Memory B cell (primary cell): Measurements from ENCODE around the gene RPS23.

ENCODE experiments used
- ATAC-seq: fragments of 150-1000 bp; cut with Tn5 transposase; 2 replicates; pipeline ENCODE4 v1.10.0; 2021; ENCODE audit warnings: low read depth, mild to moderate bottlenecking, moderate library complexity
- DNase-seq, 2 donors: peaks; one replicate each; pipeline ENCODE4 v3.0.0; 2022; ENCODE audit warnings: low spot score in 2 of 2
- H3K27ac Mint-ChIP-seq: one replicate; pipeline ENCODE4 v1.8.0; 2022; ENCODE audit warnings: mild to moderate bottlenecking, moderate library complexity, mixed read lengths
- H3K27me3 Mint-ChIP-seq: one replicate; pipeline ENCODE4 v1.8.0; 2022; ENCODE audit warnings: mixed read lengths
- H3K36me3 Mint-ChIP-seq: one replicate; pipeline ENCODE4 v1.8.0; 2022; ENCODE audit warnings: mild to moderate bottlenecking, mixed read lengths
- H3K4me1 Mint-ChIP-seq: one replicate; pipeline ENCODE4 v1.8.0; 2022; ENCODE audit warnings: mixed read lengths
- H3K4me3 Mint-ChIP-seq: one replicate; pipeline ENCODE4 v1.8.0; 2022; ENCODE audit warnings: mild to moderate bottlenecking, moderate library complexity, mixed read lengths
- H3K9me3 Mint-ChIP-seq: one replicate; pipeline ENCODE4 v1.8.0; 2022; ENCODE audit warnings: mixed read lengths

RPS23 gene

DNA sequence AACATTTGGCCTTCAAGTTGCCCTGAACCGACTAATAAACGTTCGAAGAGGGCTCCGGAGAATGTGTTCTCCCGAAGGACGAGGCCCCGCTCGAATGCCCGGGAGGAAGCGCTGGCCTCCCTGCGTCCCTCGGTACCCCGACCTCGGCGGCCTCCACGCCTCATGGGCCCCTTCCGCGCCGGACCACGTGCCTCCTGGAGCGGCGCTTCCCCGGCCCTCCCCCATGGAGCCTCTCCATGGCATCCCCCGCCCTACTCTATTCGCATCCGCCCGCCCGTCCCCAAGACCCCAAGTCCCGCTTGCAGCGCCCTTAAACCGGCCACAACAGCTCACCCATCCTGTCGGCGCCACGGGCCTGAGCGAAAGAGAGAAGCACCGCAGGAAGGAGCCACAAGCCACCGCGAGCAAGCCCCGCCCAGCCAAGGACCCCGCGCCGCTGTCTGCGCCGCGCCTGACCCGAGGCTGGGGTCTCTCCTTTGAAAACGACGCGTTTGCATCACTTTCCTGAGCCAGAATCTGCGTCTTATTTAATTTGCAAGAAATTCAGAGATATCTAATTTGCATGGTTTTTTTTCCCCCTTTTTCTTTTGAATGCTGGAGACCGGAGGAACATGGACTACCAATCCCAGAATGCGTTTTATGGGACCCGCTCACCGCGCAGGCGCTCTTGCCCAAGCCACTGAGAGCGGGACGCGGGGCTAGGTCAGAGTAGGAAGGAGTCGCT lies at the start of gene RPS23:
Gene RPS23 (minus strand): TSS at position 368 of the 724 bp plus-strand sequence. CDS start 31 bp downstream, at position 337.
- ATAC-seq = peak; percentile 88
- peaks cover 29% of the 10 kb centered on the region for H3K4me1 Mint-ChIP-seq
- H3K27me3 Mint-ChIP-seq = no peaks in the 10 kb centered on the region
- peaks cover 17% of the 10 kb centered on the region for H3K36me3 Mint-ChIP-seq
- no peaks in the 10 kb centered on the region for H3K9me3 Mint-ChIP-seq
- DNase-seq = peak; percentile 81 to 91
- H3K27ac Mint-ChIP-seq = peak within 1 kb of the TSS; percentile 98
- H3K4me3 Mint-ChIP-seq = peak within 1 kb of the TSS; percentile 96

DNA sequence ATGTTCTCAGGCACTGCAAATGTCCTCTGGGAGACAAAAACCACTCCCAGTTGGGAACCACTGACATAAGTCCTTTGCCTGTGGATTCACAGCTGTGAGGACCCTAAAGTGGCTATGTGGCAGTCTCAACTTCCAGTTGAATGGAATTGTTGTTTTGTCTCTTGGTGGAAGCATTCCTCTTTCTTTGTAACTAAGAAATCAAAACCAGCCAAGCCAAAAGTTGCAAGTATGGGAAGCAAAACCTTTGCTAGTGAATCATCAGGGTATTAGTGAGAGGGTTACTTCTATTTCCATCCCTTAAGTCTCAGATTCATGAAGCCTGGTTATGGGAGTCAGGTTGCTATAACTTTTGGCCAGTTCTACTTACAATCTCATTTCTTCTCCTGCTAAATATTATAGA lies 49.8 kb upstream of the RPS23 start:
- H3K27me3 Mint-ChIP-seq = peaks cover 4% of the 10 kb centered on the region
- no peak for DNase-seq
- H3K27ac Mint-ChIP-seq = no peak overlapping the region
- no peaks in the 10 kb centered on the region for H3K36me3 Mint-ChIP-seq
- H3K4me3 Mint-ChIP-seq = no peak overlapping the region
- H3K9me3 Mint-ChIP-seq = no peaks in the 10 kb centered on the region
- ATAC-seq = no peak
- no peaks in the 10 kb centered on the region for H3K4me1 Mint-ChIP-seq

DNA sequence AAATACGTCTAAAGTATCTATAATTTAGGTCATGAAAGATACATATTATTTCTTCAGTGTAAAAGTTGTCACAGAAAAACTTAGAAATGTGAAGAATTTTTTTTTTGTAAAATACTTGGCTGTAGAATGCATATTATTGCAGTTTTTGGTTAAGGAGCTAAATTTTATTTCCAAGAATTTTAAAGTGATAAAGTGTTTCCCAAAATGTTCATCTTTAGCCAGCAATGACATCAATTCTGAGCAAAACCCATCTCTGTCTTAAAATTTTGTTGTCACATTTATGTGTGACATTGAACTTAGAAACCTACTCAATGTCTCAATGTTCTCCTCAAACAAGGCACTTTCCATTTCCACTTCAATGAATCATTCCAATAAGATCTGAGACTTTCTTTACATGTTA lies 47.8 kb upstream of the RPS23 start:
- peaks cover 9% of the 10 kb centered on the region for H3K27me3 Mint-ChIP-seq
- no peaks in the 10 kb centered on the region for H3K4me1 Mint-ChIP-seq
- H3K36me3 Mint-ChIP-seq = no peaks in the 10 kb centered on the region
- no peak for DNase-seq
- ATAC-seq = no peak
- H3K9me3 Mint-ChIP-seq = no peaks in the 10 kb centered on the region
- no peak overlapping the region for H3K4me3 Mint-ChIP-seq
- H3K27ac Mint-ChIP-seq = no peak overlapping the region

DNA sequence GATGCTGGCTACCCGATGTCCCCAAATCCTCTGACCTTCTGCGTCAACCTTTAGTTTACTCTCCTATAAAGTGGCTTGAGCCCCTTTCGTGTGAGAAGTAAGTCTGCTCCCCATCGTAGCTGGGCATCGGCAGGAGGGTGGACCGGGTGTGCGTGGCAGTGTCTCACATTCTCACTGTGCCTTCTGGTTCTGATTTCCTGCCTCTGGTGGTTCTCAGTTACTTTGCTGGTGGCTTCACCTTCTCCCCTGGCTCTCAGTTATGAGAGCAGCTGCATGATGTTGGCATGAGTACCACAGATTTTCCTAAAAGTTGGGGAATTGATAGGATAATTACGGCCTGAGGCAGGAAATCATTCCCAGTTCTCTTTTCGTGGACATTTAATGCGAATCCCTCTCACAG lies 47.0 kb upstream of the RPS23 start:
- Mint-ChIP-seq H3K9me3 (no peaks in the 10 kb centered on the region), H3K4me3 (no peak overlapping the region), H3K4me1 (no peaks in the 10 kb centered on the region), H3K36me3 (no peaks in the 10 kb centered on the region), H3K27ac (no peak overlapping the region), H3K27me3 (peaks cover 9% of the 10 kb centered on the region)
- DNase-seq = no peak
- ATAC-seq = no peak

DNA sequence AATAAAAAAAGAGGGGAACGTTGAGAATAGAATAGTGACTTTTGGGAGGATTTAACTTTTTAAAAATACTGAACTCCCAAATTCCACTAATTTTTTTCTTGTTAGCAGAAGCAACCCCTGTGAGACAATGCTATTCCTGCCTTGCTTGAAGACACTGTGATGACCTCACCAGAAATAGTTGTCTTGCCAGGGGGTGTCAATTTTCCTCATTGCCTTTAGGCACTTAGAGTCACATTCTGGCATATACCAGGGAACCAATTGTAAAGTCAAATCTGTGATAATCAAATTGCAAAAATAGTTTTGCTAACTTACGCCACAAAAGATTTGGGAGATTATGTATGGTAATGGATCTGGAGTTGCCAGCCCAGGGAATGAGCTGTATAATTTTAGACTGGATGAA lies 42.8 kb upstream of the RPS23 start:
- Mint-ChIP-seq H3K36me3 (no peaks in the 10 kb centered on the region), H3K4me3 (no peak overlapping the region), H3K9me3 (no peaks in the 10 kb centered on the region), H3K27ac (no peak overlapping the region), H3K27me3 (peaks cover 9% of the 10 kb centered on the region), H3K4me1 (no peaks in the 10 kb centered on the region)
- DNase-seq = no peak
- ATAC-seq = no peak

DNA sequence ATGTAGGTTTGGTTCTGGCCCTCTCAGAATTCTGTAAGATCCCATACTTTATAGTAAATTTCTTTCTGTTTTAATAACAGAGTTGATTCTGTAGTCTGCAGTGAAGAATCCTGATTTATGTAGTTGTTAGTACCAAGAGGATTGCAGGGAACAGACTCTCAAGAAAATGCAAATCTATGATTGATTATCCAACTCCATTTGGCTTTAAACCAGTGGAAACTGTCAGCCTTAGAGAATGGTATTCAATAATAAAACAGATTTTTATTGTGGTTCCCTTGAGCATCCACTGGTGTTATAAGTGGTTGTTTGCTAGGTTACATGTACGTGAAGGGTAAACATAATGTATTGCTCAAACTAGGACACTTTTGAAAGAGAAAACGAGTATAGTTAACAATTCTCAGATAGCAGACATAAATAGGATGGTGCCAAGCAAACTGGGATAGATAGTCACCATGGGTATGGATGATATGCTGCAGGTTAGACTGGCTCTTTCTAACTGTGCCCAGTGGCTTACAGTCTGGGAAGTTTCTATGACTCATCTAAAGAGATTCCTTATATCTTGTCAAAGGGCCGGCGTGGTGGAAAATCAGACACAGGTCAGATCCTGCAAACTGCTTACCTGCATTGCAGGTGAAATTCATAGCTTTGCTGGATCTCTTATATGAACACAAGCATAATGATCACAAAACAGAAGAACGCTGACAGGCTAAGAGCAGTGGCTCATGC lies 41.7 kb upstream of the RPS23 start:
- H3K9me3 Mint-ChIP-seq = no peaks in the 10 kb centered on the region
- no peak for ATAC-seq
- H3K4me3 Mint-ChIP-seq = no peak overlapping the region
- no peaks in the 10 kb centered on the region for H3K4me1 Mint-ChIP-seq
- H3K36me3 Mint-ChIP-seq = no peaks in the 10 kb centered on the region
- DNase-seq = no peak
- H3K27ac Mint-ChIP-seq = no peak overlapping the region
- peaks cover 7% of the 10 kb centered on the region for H3K27me3 Mint-ChIP-seq

DNA sequence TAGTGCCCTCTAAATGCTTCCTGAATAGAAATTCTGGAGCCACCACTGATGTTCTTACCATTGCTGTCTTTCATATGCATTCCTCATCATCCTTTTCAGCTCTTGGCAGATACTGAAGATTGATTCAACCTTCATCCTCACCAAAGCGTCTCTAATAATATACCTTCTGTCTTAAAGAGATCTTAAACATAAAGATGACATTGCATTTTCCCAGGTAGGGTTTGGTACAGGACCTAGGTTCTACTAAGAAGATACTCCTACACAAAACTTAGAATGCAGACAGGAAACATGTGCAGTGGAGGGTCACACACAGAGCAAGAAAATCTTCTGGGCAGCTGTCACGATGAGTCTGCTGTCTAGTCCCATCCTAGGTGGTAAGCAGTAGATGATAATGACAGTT lies 41.0 kb upstream of the RPS23 start:
- no peak overlapping the region for H3K4me3 Mint-ChIP-seq
- H3K27ac Mint-ChIP-seq = no peak overlapping the region
- H3K27me3 Mint-ChIP-seq = peaks cover 7% of the 10 kb centered on the region
- H3K9me3 Mint-ChIP-seq = no peaks in the 10 kb centered on the region
- no peaks in the 10 kb centered on the region for H3K36me3 Mint-ChIP-seq
- H3K4me1 Mint-ChIP-seq = no peaks in the 10 kb centered on the region
- DNase-seq (no peak), ATAC-seq (no peak)

DNA sequence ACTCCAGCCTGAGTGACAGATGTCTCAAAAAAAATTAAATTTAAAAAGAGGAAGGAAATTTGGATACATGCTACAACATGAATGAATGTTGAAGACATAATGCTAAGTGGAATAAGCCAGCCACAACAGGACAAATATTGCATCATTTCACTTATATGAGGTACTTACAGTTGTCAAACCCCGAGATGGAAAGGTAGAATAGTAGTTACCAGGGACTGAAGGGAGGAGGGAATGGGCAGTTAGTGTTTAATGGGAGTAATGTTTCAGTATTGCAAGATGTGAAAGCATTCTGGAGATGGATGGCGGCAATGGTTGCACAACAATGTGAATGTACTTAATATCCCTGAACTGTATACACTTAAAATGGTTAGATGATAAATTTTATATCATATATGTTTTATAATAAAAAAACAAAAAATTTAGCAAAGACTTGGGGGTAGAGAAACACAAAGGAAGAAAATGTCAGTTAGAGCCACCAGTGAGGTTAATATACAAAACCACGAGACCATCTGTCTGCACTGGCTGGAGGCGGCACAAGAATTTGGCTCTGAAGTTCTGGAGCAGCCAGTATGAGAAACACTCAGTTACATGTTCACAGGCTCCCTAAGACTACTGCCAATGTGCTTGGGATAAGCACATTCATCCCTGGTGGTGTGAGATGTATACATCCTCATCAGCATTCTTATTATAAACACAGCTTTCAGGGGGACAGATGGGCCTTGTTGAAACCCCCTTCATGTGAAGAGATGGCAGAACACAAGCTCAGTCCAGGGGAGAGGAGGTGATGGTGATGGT lies 37.0 kb upstream of the RPS23 start:
- Mint-ChIP-seq H3K36me3 (peaks cover 12% of the 10 kb centered on the region), H3K27ac (no peak overlapping the region), H3K9me3 (peaks cover 1% of the 10 kb centered on the region), H3K27me3 (peaks cover 2% of the 10 kb centered on the region), H3K4me1 (no peaks in the 10 kb centered on the region), H3K4me3 (no peak overlapping the region)
- DNase-seq = no peak
- ATAC-seq = no peak

DNA sequence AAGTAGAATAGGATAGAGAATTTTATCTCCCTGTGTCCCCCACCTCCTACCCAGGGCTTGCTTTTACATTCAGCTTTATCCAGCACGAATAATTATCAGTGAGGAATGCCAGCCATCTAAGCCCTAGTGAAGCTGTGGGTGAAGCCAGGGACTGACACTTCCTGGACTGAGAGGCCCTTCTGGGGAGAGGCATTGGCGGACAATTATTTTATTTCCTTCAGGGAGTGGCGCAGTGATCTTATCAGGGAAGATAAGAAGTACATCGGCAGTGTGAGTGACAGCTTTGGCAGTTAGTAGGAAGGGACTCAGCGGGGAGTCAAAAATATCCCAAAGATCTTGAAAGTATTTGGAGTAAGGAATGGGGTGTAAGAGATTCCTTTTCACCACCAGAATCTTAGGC lies 34.9 kb upstream of the RPS23 start:
- DNase-seq = no peak
- Mint-ChIP-seq H3K4me1 (no peaks in the 10 kb centered on the region), H3K27ac (no peak overlapping the region), H3K4me3 (no peak overlapping the region), H3K27me3 (peaks cover 2% of the 10 kb centered on the region), H3K9me3 (peaks cover 6% of the 10 kb centered on the region), H3K36me3 (peaks cover 19% of the 10 kb centered on the region)
- no peak for ATAC-seq

DNA sequence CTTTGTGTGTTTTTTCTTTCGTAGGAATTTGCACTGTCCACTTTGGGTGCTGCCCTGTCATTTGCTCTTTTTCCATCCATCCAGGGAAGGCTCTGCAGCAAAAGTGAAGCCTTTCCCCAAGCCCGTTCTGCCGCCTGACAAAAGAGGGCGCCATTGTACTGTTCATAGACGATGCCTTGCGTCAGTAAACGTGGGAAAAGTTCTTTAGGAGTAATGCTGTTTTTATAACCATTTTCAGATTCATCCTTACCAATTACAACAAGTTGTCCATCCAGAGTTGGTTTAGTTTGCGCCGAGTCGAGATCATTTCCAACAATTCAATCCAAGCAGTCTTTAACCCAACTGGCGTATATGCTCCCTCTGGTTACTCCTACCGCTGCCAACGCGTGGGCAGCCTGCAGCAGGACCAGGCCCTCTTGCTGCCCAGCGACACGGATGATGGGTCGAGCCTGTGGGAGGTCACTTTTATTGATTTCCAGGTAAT lies 34.3 kb upstream of the RPS23 start:
- H3K27ac Mint-ChIP-seq = no peak overlapping the region
- H3K4me3 Mint-ChIP-seq = no peak overlapping the region
- no peak for DNase-seq
- H3K27me3 Mint-ChIP-seq = peaks cover 2% of the 10 kb centered on the region
- H3K4me1 Mint-ChIP-seq = no peaks in the 10 kb centered on the region
- ATAC-seq = no peak
- H3K9me3 Mint-ChIP-seq = peaks cover 6% of the 10 kb centered on the region
- H3K36me3 Mint-ChIP-seq = peaks cover 22% of the 10 kb centered on the region

DNA sequence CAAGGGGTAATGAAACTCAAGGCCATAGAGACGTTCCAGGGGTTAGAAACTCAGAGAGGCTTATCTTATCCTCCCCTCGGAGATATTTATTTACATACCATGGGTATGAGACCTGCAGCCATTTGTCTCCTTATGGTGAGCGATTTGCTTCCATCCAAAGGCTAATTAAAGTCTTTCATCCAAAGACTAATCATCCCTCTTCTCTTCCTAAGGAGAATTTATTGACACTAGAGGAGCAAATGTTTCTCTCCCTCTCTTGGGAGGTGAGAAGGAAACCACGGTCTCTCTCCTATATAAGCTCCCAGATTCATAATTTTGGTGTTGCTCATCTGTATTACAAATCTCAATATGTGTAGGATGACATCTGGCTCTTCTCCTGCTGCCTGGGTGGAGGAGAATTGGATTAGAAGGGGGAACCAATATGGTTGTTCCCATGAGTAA lies 31.0 kb upstream of the RPS23 start:
- Mint-ChIP-seq H3K4me1 (no peaks in the 10 kb centered on the region), H3K27ac (no peak overlapping the region), H3K36me3 (peaks cover 29% of the 10 kb centered on the region), H3K27me3 (peaks cover 2% of the 10 kb centered on the region), H3K9me3 (peaks cover 6% of the 10 kb centered on the region), H3K4me3 (no peak overlapping the region)
- DNase-seq = no peak
- ATAC-seq = no peak

DNA sequence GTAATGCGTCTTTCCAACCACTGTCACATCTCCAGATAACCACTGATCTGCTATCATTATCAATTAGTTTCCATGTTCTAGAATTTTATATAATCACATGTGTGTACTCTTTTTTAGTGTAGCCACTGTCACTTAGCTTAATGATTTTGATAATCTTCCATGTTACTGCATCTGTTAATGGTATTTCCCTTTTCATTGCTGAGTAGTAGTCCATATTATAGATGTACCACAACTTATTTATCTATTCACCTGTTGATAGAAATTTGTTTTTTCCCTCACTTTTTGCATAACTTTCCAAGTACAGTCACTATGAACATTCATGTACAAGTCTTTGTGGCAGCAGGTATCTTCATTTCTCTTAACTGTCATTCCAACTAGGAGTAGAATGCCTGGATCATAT lies 30.3 kb upstream of the RPS23 start:
- H3K4me1 Mint-ChIP-seq = no peaks in the 10 kb centered on the region
- no peak overlapping the region for H3K4me3 Mint-ChIP-seq
- peaks cover 2% of the 10 kb centered on the region for H3K27me3 Mint-ChIP-seq
- H3K27ac Mint-ChIP-seq = no peak overlapping the region
- no peak for ATAC-seq
- H3K36me3 Mint-ChIP-seq = peaks cover 27% of the 10 kb centered on the region
- DNase-seq = no peak
- H3K9me3 Mint-ChIP-seq = peaks cover 5% of the 10 kb centered on the region

DNA sequence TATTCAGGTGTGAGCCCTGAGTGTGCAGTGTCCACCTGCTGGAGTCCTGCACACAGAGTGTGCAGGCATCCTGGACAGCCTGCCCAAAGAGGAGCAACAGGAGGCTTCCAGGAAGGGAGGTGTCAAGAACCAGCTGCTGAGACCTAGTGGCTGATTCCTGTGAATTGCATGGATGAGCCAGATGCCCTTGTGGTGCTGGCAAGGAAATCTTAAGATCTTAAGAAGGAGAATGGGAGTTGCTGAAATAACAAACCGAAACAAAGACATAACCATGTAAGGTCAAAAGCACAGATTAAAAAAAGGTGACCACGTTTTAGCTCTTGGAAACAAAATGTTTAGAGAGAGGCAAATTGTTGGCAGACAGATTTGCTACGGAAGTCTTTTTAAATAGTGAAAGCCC lies 29.3 kb upstream of the RPS23 start:
- Mint-ChIP-seq H3K4me1 (no peaks in the 10 kb centered on the region), H3K4me3 (no peak overlapping the region), H3K27me3 (no peaks in the 10 kb centered on the region), H3K27ac (no peak overlapping the region), H3K36me3 (peaks cover 24% of the 10 kb centered on the region), H3K9me3 (peaks cover 5% of the 10 kb centered on the region)
- DNase-seq (no peak), ATAC-seq (no peak)

DNA sequence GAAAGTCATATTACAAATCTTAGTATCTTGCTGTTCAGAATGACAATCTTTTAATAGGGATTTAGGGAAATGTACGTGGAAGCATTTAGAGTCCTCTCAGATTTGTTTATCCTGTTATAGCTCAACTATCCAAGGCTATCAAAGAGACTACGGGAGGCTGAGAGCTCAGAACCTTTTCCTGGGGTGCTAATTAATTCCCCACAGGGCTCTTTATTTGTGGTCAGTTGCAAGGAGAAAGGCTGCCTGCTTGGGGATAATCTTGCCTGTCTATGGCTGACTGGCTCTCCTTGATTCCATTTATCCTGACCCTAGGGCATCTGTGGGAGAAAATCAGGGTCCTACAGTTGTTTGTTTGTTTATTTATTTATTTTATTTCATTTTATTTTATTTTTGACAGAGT lies 28.0 kb upstream of the RPS23 start:
- H3K36me3 Mint-ChIP-seq = peaks cover 18% of the 10 kb centered on the region
- no peaks in the 10 kb centered on the region for H3K4me1 Mint-ChIP-seq

More for the DNA sequence above, 28.0 kb upstream of the RPS23 start:
- no peak overlapping the region for H3K4me3 Mint-ChIP-seq
- ATAC-seq (no peak), DNase-seq (no peak)
- H3K9me3 Mint-ChIP-seq = peaks cover 5% of the 10 kb centered on the region
- no peak overlapping the region for H3K27ac Mint-ChIP-seq
- H3K27me3 Mint-ChIP-seq = no peaks in the 10 kb centered on the region
